Measurements from ENCODE around the gene ME3.
"Not testable (repeated sequence)": the region's sequence is repeated elsewhere in the genome, so short reads cannot be mapped to it uniquely, and the experiment has no call there.

The ME3 gene

GRCh38 chr11:86587264-86588193 is 84.9 kb downstream of the ME3 start:
- no peak for DNase-seq (ENCODE audit: low spot score)

- no peak for DNase-seq (ENCODE audit: low spot score)
These were observed 86.1 kb downstream of the ME3 start for GRCh38 chr11:86586307-86586706.

- DNase-seq (ENCODE audit: low spot score), result no peak
These were observed 89.5 kb downstream of the ME3 start for GRCh38 chr11:86582898-86583297.

GRCh38 chr11:86580535-86580934 is 91.9 kb downstream of the ME3 start:
- DNase-seq (ENCODE audit: low spot score), result no peak

GRCh38 chr11:86579406-86579731 is 93.0 kb downstream of the ME3 start:
- DNase-seq (ENCODE audit: low spot score), result no peak

GRCh38 chr11:86578727-86579405 is 93.5 kb downstream of the ME3 start:
- DNase-seq (ENCODE audit: low spot score), result no peak

GRCh38 chr11:86577644-86578636 is 94.5 kb downstream of the ME3 start:
- no peak for DNase-seq (ENCODE audit: low spot score)

GRCh38 chr11:86576946-86577624 is 95.3 kb downstream of the ME3 start:
- no peak for DNase-seq (ENCODE audit: low spot score)

- no peak for DNase-seq (ENCODE audit: low spot score)
These were observed 96.5 kb downstream of the ME3 start for GRCh38 chr11:86575927-86576326.

- DNase-seq (ENCODE audit: low spot score), result no peak
These were observed 97.1 kb downstream of the ME3 start for GRCh38 chr11:86575208-86575855.

GRCh38 chr11:86574493-86575207 is 97.8 kb downstream of the ME3 start:
- no peak for DNase-seq (ENCODE audit: low spot score)

GRCh38 chr11:86571273-86571948 is 101.0 kb downstream of the ME3 start:
- DNase-seq (ENCODE audit: low spot score), result no peak

GRCh38 chr11:86570451-86570850 is 102.0 kb downstream of the ME3 start:
- no peak for DNase-seq (ENCODE audit: low spot score)

- DNase-seq (ENCODE audit: low spot score), result no peak
These were observed 102.4 kb downstream of the ME3 start for GRCh38 chr11:86570020-86570419.

- DNase-seq (ENCODE audit: low spot score), result no peak
These were observed 103.3 kb downstream of the ME3 start for GRCh38 chr11:86569109-86569508.

- DNase-seq (ENCODE audit: low spot score), result no peak
These were observed 106.6 kb downstream of the ME3 start for GRCh38 chr11:86565801-86566312.

GRCh38 chr11:86565388-86565787 is 107.0 kb downstream of the ME3 start:
- DNase-seq (ENCODE audit: low spot score), result no peak

GRCh38 chr11:86562842-86563241 is 109.6 kb downstream of the ME3 start:
- not testable (repeated sequence) for DNase-seq (ENCODE audit: low spot score)

- no peak for DNase-seq (ENCODE audit: low spot score)
These were observed 113.0 kb downstream of the ME3 start for GRCh38 chr11:86559311-86559945.
